ENCODE results near the gene ZCCHC8. TPM values are rescaled to one million over a fixed set of nuclear protein-coding genes. Genes with fewer than 3 reads are reported as not detected.
"Not testable (repeated sequence)": the region's sequence is repeated elsewhere in the genome, so short reads cannot be mapped to it uniquely, and the experiment has no call there.

Gene ZCCHC8
- total and polyA plus RNA-seq, 4 donors: 9.6 to 30.1 (median 22.6) TPM

GRCh38 chr12:122444071-122444470 lies 56.7 kb downstream of the ZCCHC8 start:
- WGBS, 2 donors: 81% methylated on average over 5 of the region's 5 CpGs

GRCh38 chr12:122438822-122439221 lies 61.9 kb downstream of the ZCCHC8 start:
- H3K27me3 ChIP-seq (ENCODE audit: control insufficient read depth in 1 of 2, insufficient read depth in 2 of 2, low read length in 1 of 2); H3K27ac ChIP-seq (ENCODE audit: low read depth in 1 of 2, low read length in 2 of 2); H3K4me3 ChIP-seq (ENCODE audit: low read length in 2 of 2); H3K9me3 ChIP-seq (ENCODE audit: control insufficient read depth, low read length); intact Hi-C loops (cut with DNase I); ATAC-seq (ENCODE audit: low FRiP score); H3K4me1 ChIP-seq (ENCODE audit: control insufficient read depth in 1 of 2, insufficient read depth in 2 of 2, low read length in 2 of 2); H3K36me3 ChIP-seq (ENCODE audit: control insufficient read depth in 1 of 2, insufficient read depth in 2 of 2, low read length in 1 of 2): not testable (repeated sequence)
- WGBS, 2 donors: 96 to 97% methylated on average over 8 of the region's 8 CpGs
- DNase-seq: peak in 1 of 2 donors; percentile 32

More at GRCh38 chr12:122444071-122444470, 56.7 kb downstream of the ZCCHC8 start:
- H3K36me3 ChIP-seq (ENCODE audit: control insufficient read depth in 1 of 2, insufficient read depth in 2 of 2, low read length in 1 of 2); intact Hi-C loops (cut with DNase I); ATAC-seq (ENCODE audit: low FRiP score); H3K4me3 ChIP-seq (ENCODE audit: low read length in 2 of 2); H3K27me3 ChIP-seq (ENCODE audit: control insufficient read depth in 1 of 2, insufficient read depth in 2 of 2, low read length in 1 of 2); H3K4me1 ChIP-seq (ENCODE audit: control insufficient read depth in 1 of 2, insufficient read depth in 2 of 2, low read length in 2 of 2); H3K27ac ChIP-seq (ENCODE audit: low read depth in 1 of 2, low read length in 2 of 2); H3K9me3 ChIP-seq (ENCODE audit: control insufficient read depth, low read length): not testable (repeated sequence)
- DNase-seq: peak in 1 of 2 donors; percentile 10

- Histone ChIP-seq H3K4me3 (ENCODE audit: low read length in 2 of 2) (no peak overlapping the region), H3K9me3 (ENCODE audit: control insufficient read depth, low read length) (no peaks in the 10 kb centered on the region), H3K36me3 (ENCODE audit: control insufficient read depth in 1 of 2, insufficient read depth in 2 of 2, low read length in 1 of 2) (no peaks in the 10 kb centered on the region), H3K27ac (ENCODE audit: low read depth in 1 of 2, low read length in 2 of 2) (no peak overlapping the region), H3K27me3 (ENCODE audit: control insufficient read depth in 1 of 2, insufficient read depth in 2 of 2, low read length in 1 of 2) (no peaks in the 10 kb centered on the region), H3K4me1 (ENCODE audit: control insufficient read depth in 1 of 2, insufficient read depth in 2 of 2, low read length in 2 of 2) (no peaks in the 10 kb centered on the region)
- ATAC-seq (ENCODE audit: low FRiP score) (peak; percentile 80), DNase-seq (peak; percentile 84 to 89)
- intact Hi-C loops (cut with DNase I): no loop called here
- 5 to 14% methylated on average over 8 of the region's 8 CpGs for WGBS, 2 donors
These were observed 63.0 kb downstream of the ZCCHC8 start for GRCh38 chr12:122437656-122438121.

GRCh38 chr12:122435186-122435585 lies 65.5 kb downstream of the ZCCHC8 start:
- Histone ChIP-seq H3K9me3 (ENCODE audit: control insufficient read depth, low read length) (no peaks in the 10 kb centered on the region), H3K4me1 (ENCODE audit: control insufficient read depth in 1 of 2, insufficient read depth in 2 of 2, low read length in 2 of 2) (no peaks in the 10 kb centered on the region), H3K27me3 (ENCODE audit: control insufficient read depth in 1 of 2, insufficient read depth in 2 of 2, low read length in 1 of 2) (no peaks in the 10 kb centered on the region), H3K36me3 (ENCODE audit: control insufficient read depth in 1 of 2, insufficient read depth in 2 of 2, low read length in 1 of 2) (no peaks in the 10 kb centered on the region), H3K27ac (ENCODE audit: low read depth in 1 of 2, low read length in 2 of 2) (no peak overlapping the region), H3K4me3 (ENCODE audit: low read length in 2 of 2) (no peak overlapping the region)
- ATAC-seq (ENCODE audit: low FRiP score) (no peak), DNase-seq (no peak)
- 92 to 93% methylated on average over 4 of the region's 4 CpGs for WGBS, 2 donors
- intact Hi-C loops (cut with DNase I): no loop called here

- 99% methylated on average over 5 of the region's 5 CpGs for WGBS, 2 donors
- H3K4me1 ChIP-seq (ENCODE audit: control insufficient read depth in 1 of 2, insufficient read depth in 2 of 2, low read length in 2 of 2); DNase-seq; H3K36me3 ChIP-seq (ENCODE audit: control insufficient read depth in 1 of 2, insufficient read depth in 2 of 2, low read length in 1 of 2); H3K4me3 ChIP-seq (ENCODE audit: low read length in 2 of 2); ATAC-seq (ENCODE audit: low FRiP score); H3K27me3 ChIP-seq (ENCODE audit: control insufficient read depth in 1 of 2, insufficient read depth in 2 of 2, low read length in 1 of 2); H3K27ac ChIP-seq (ENCODE audit: low read depth in 1 of 2, low read length in 2 of 2); H3K9me3 ChIP-seq (ENCODE audit: control insufficient read depth, low read length); intact Hi-C loops (cut with DNase I): not testable (repeated sequence)
These were observed 71.7 kb downstream of the ZCCHC8 start for GRCh38 chr12:122429043-122429442.

- Histone ChIP-seq H3K9me3 (ENCODE audit: control insufficient read depth, low read length) (no peaks in the 10 kb centered on the region), H3K27ac (ENCODE audit: low read depth in 1 of 2, low read length in 2 of 2) (no peak overlapping the region), H3K4me3 (ENCODE audit: low read length in 2 of 2) (no peak overlapping the region), H3K36me3 (ENCODE audit: control insufficient read depth in 1 of 2, insufficient read depth in 2 of 2, low read length in 1 of 2) (no peaks in the 10 kb centered on the region), H3K27me3 (ENCODE audit: control insufficient read depth in 1 of 2, insufficient read depth in 2 of 2, low read length in 1 of 2) (no peaks in the 10 kb centered on the region), H3K4me1 (ENCODE audit: control insufficient read depth in 1 of 2, insufficient read depth in 2 of 2, low read length in 2 of 2) (no peaks in the 10 kb centered on the region)
- peak in 1 of 2 donors; percentile 24 for DNase-seq
- ATAC-seq (ENCODE audit: low FRiP score): no peak
- intact Hi-C loops (cut with DNase I): no loop called here
- WGBS, 2 donors: 95 to 97% methylated on average over 9 of the region's 9 CpGs
These were observed 73.3 kb downstream of the ZCCHC8 start for GRCh38 chr12:122427403-122427802.

GRCh38 chr12:122423258-122424165 lies 77.2 kb downstream of the ZCCHC8 start:
- no peaks in the 10 kb centered on the region for H3K36me3 ChIP-seq (ENCODE audit: control insufficient read depth in 1 of 2, insufficient read depth in 2 of 2, low read length in 1 of 2)
- no peaks in the 10 kb centered on the region for H3K4me1 ChIP-seq (ENCODE audit: control insufficient read depth in 1 of 2, insufficient read depth in 2 of 2, low read length in 2 of 2)
- WGBS, 2 donors: 21% methylated on average over 21 of the region's 21 CpGs
- ATAC-seq (ENCODE audit: low FRiP score) (no peak), DNase-seq (peak in 1 of 2 donors; percentile 57)
- intact Hi-C loops (cut with DNase I): loop anchor here in 1 of 2 donors (5.0 kb wide), 1 partner anchor 49 kb away; no protein-coding TSS in a partner anchor
- H3K9me3 ChIP-seq (ENCODE audit: control insufficient read depth, low read length): no peaks in the 10 kb centered on the region
- H3K27me3 ChIP-seq (ENCODE audit: control insufficient read depth in 1 of 2, insufficient read depth in 2 of 2, low read length in 1 of 2): no peaks in the 10 kb centered on the region
- H3K4me3 ChIP-seq (ENCODE audit: low read length in 2 of 2): peak overlapping the region; percentile 89 to 99
- H3K27ac ChIP-seq (ENCODE audit: low read depth in 1 of 2, low read length in 2 of 2): peak overlapping the region in 1 of 2 donors; percentile 96

GRCh38 chr12:122422730-122423257 lies 77.9 kb downstream of the ZCCHC8 start:
- H3K36me3 ChIP-seq (ENCODE audit: control insufficient read depth in 1 of 2, insufficient read depth in 2 of 2, low read length in 1 of 2): no peaks in the 10 kb centered on the region
- peak overlapping the region; percentile 89 to 99 for H3K4me3 ChIP-seq (ENCODE audit: low read length in 2 of 2)
- 0% methylated on average over 13 to 39 of the region's 39 CpGs for WGBS, 2 donors
- H3K27me3 ChIP-seq (ENCODE audit: control insufficient read depth in 1 of 2, insufficient read depth in 2 of 2, low read length in 1 of 2): no peaks in the 10 kb centered on the region
- intact Hi-C loops (cut with DNase I): loop anchor here (1.0 to 5.0 kb wide), 2 partner anchors 22 to 50 kb away; no protein-coding TSS in a partner anchor
- ATAC-seq (ENCODE audit: low FRiP score) (no peak), DNase-seq (peak; percentile 54 to 78)
- peak overlapping the region in 1 of 2 donors; percentile 96 for H3K27ac ChIP-seq (ENCODE audit: low read depth in 1 of 2, low read length in 2 of 2)
- no peaks in the 10 kb centered on the region for H3K9me3 ChIP-seq (ENCODE audit: control insufficient read depth, low read length)
- H3K4me1 ChIP-seq (ENCODE audit: control insufficient read depth in 1 of 2, insufficient read depth in 2 of 2, low read length in 2 of 2): no peaks in the 10 kb centered on the region

All from aorta (tissue), 5 donors.